ENCODE measurements around the gene FABP7. TPM values are rescaled to one million over a fixed set of nuclear protein-coding genes. Genes with fewer than 3 reads are reported as not detected.
"Not testable (repeated sequence)": the region's sequence is repeated elsewhere in the genome, so short reads cannot be mapped to it uniquely, and the experiment has no call there.

FABP7 gene
- total RNA-seq, 2 donors from 2014 or later: not detected

- H3K4me1 ChIP-seq (ENCODE audit: control insufficient read depth in 1 of 2, low read depth in 2 of 2): no peaks in the 10 kb centered on the region
- ATAC-seq (ENCODE audit: insufficient number of reproducible peaks, low FRiP score, low read depth) (no peak), DNase-seq (ENCODE audit: low spot score) (no peak)
- H3K27me3 ChIP-seq (replicated peaks; ENCODE audit: insufficient read depth): no peaks in the 10 kb centered on the region
- no peak overlapping the region for H3K4me3 ChIP-seq
- H3K36me3 ChIP-seq: no peaks in the 10 kb centered on the region
- no peaks in the 10 kb centered on the region for H3K9me3 ChIP-seq
- TF ChIP-seq CTCF (IDR thresholded peaks at IDR 0.05): no peak
- H3K27ac ChIP-seq: no peak overlapping the region
Observed at GRCh38 chr6:122746688-122747087, 32.8 kb upstream of the FABP7 start.

GRCh38 chr6:122747573-122747972 is 31.9 kb upstream of the FABP7 start:
- DNase-seq (ENCODE audit: low spot score) (no peak), ATAC-seq (ENCODE audit: insufficient number of reproducible peaks, low FRiP score, low read depth) (no peak)
- Histone ChIP-seq H3K9me3 (no peaks in the 10 kb centered on the region), H3K4me1 (ENCODE audit: control insufficient read depth in 1 of 2, low read depth in 2 of 2) (no peaks in the 10 kb centered on the region), H3K4me3 (no peak overlapping the region), H3K27me3 (replicated peaks; ENCODE audit: insufficient read depth) (no peaks in the 10 kb centered on the region), H3K27ac (no peak overlapping the region), H3K36me3 (no peaks in the 10 kb centered on the region)
- no peak for TF ChIP-seq CTCF (IDR thresholded peaks at IDR 0.05)

DNA sequence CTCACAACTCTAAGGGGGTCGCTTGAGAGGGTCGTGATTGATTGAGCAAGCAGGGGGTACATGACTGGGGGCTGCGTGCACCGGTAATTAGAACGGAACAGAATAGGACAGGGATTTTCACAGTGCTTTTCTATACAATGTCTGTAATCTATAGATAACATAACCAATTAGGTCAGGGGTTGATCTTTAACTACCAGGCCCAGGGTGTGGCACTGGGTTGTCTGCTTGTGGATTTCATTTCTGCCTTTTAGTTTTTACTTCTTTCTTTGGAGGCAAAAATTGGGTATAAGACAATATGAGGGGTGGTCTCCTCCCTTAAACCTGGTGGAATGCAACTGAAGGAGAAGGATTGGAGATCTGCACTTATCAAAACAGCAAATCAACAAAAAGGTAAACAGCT is 30.6 kb upstream of the FABP7 start:
- not testable (repeated sequence) for H3K27me3 ChIP-seq (replicated peaks; ENCODE audit: insufficient read depth); ATAC-seq (ENCODE audit: insufficient number of reproducible peaks, low FRiP score, low read depth); H3K4me1 ChIP-seq (ENCODE audit: control insufficient read depth in 1 of 2, low read depth in 2 of 2); H3K4me3 ChIP-seq; DNase-seq (ENCODE audit: low spot score); H3K27ac ChIP-seq; H3K36me3 ChIP-seq; H3K9me3 ChIP-seq

DNA sequence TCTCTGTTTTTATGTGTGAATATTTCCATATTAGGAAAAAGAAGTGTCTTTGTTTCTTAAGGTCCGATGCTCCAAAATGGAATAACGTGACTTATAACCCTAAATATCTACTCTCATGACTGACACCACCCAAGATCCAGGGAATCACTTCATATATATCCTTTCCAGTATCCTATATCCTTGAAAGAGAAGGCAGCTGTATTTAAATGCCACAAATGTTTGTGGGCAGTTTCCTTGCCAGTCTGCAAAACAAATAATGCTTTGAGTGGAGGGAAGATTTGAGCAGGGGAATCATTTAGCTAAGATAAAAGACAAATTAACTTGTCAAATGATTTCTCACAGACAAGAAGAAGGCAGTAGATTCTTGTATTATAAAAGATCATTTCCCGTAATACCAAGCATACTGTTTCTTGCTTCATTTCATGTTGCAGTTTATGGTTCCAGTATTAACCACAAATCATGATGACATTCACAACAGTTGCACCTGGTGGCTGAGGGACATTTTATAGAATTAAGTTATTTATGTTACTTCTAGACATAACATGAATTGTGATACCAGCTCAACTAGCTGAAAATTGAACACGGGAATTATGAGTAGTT is 30.0 kb upstream of the FABP7 start:
- H3K4me3 ChIP-seq: no peak overlapping the region
- no peaks in the 10 kb centered on the region for H3K9me3 ChIP-seq
- H3K36me3 ChIP-seq: no peaks in the 10 kb centered on the region
- TF ChIP-seq CTCF (IDR thresholded peaks at IDR 0.05): no peak
- DNase-seq (ENCODE audit: low spot score): no peak
- no peaks in the 10 kb centered on the region for H3K27me3 ChIP-seq (replicated peaks; ENCODE audit: insufficient read depth)
- no peaks in the 10 kb centered on the region for H3K4me1 ChIP-seq (ENCODE audit: control insufficient read depth in 1 of 2, low read depth in 2 of 2)
- no peak overlapping the region for H3K27ac ChIP-seq
- ATAC-seq (ENCODE audit: insufficient number of reproducible peaks, low FRiP score, low read depth): no peak

DNA sequence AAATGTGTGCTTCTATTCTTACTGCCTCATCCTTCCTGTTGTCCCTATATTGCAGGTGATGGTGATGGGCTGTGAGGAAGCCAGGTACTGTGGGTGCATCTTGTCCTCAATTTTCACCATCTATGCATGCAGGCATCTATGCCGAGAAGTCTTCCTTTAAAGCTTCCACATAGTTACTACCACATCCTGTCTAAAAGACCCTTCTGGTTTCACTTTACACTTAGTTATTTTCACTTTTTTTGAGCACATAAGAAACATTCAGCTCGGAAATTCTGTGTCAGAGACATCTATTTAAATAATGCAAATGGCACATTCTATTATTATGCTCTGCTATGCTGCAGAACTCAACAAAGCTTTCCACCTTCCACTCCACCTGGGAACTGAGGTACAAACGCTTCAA is 28.2 kb upstream of the FABP7 start:
- ATAC-seq (ENCODE audit: insufficient number of reproducible peaks, low FRiP score, low read depth): no peak
- Histone ChIP-seq H3K36me3 (no peaks in the 10 kb centered on the region), H3K4me1 (ENCODE audit: control insufficient read depth in 1 of 2, low read depth in 2 of 2) (no peaks in the 10 kb centered on the region), H3K4me3 (no peak overlapping the region), H3K9me3 (no peaks in the 10 kb centered on the region), H3K27ac (no peak overlapping the region), H3K27me3 (replicated peaks; ENCODE audit: insufficient read depth) (no peaks in the 10 kb centered on the region)
- no peak for DNase-seq (ENCODE audit: low spot score)
- no peak for TF ChIP-seq CTCF (IDR thresholded peaks at IDR 0.05)

DNA sequence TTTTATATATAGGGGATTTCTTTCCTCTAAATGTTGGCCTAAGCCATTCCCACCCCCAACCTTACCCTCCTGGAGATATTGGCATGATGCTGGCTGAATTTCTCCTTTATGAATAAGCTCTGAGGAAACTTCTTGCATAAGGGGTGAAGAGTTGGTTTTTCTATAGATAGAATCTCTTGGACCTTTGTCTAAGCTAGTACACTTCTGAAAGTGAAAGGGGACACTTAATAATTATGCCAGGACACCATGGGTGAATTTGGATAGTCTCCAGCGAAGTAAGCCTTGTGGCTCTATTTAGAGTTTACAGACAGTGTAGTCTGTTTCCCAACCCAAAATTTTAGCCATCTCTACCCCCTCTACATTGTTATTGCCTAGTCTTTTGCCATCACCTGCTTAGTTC is 27.1 kb upstream of the FABP7 start:
- H3K4me1 ChIP-seq (ENCODE audit: control insufficient read depth in 1 of 2, low read depth in 2 of 2): no peaks in the 10 kb centered on the region
- no peak overlapping the region for H3K4me3 ChIP-seq
- DNase-seq (ENCODE audit: low spot score): no peak
- ATAC-seq (ENCODE audit: insufficient number of reproducible peaks, low FRiP score, low read depth): no peak
- H3K36me3 ChIP-seq: no peaks in the 10 kb centered on the region
- no peak overlapping the region for H3K27ac ChIP-seq
- no peaks in the 10 kb centered on the region for H3K27me3 ChIP-seq (replicated peaks; ENCODE audit: insufficient read depth)
- H3K9me3 ChIP-seq: no peaks in the 10 kb centered on the region
- no peak for TF ChIP-seq CTCF (IDR thresholded peaks at IDR 0.05)

Measured in thoracic aorta (tissue), 2 donors.